Measurements from ENCODE around the gene CCDC78. TPM values are rescaled to one million over a fixed set of nuclear protein-coding genes. Genes with fewer than 3 reads are reported as not detected.

CCDC78 gene
- total and polyA plus RNA-seq, 2 experiments from 2014 or later, result 10.5 to 12.6 TPM

- no peak for DNase-seq (ENCODE audit: low spot score)
- ATAC-seq, result no peak
- Histone ChIP-seq H3K27ac (ENCODE audit: low read depth) (no peak overlapping the region), H3K79me2 (replicated peaks; ENCODE audit: insufficient read depth) (no peaks in the 10 kb centered on the region), H3F3A (replicated peaks; ENCODE audit: low read depth) (peaks cover 7% of the 10 kb centered on the region; the same call in 1 of the 2 replicates), H3K27me3 (ENCODE audit: insufficient read depth) (no peaks in the 10 kb centered on the region), H2AFZ (no peak overlapping the region), H4K20me1 (replicated peaks; ENCODE audit: insufficient read depth) (no peaks in the 10 kb centered on the region), H3K4me2 (no peak overlapping the region), H3K4me1 (ENCODE audit: insufficient read depth) (no peaks in the 10 kb centered on the region; the same call in 1 of the 2 replicates), H3K36me3 (ENCODE audit: insufficient read depth) (no peaks in the 10 kb centered on the region; the same call in 1 of the 2 replicates), H3K9me2 (ENCODE audit: insufficient read depth) (no peaks in the 10 kb centered on the region), H3K4me3 (no peak overlapping the region)
- no peak for TF ChIP-seq CTCF (conservative IDR thresholded peaks at IDR 0.05; ENCODE audit: low read depth in 2 of 2)
- H3K4me1 Mint-ChIP-seq, result peaks cover 13% of the 10 kb centered on the region
- H3K27ac Mint-ChIP-seq, result no peak overlapping the region
- H3K27me3 Mint-ChIP-seq (ENCODE audit: insufficient read depth, low read depth, poor library complexity), result peaks cover 15% of the 10 kb centered on the region
- no peaks in the 10 kb centered on the region for H3K9me3 Mint-ChIP-seq
- H3K36me3 Mint-ChIP-seq (ENCODE audit: low read depth), result peaks cover 33% of the 10 kb centered on the region
- no peak overlapping the region; the same call in 2 of the 3 replicates for H3K4me3 Mint-ChIP-seq
Measured at GRCh38 chr16:734981-735881, 9.0 kb upstream of the CCDC78 start.

GRCh38 chr16:734208-734980 lies 8.2 kb upstream of the CCDC78 start:
- no peak overlapping the region for H3K27ac Mint-ChIP-seq
- H3K9me3 Mint-ChIP-seq, result no peaks in the 10 kb centered on the region
- no peak for TF ChIP-seq POLR2AphosphoS5 (IDR thresholded peaks at IDR 0.05; ENCODE audit: low read depth)
- TF ChIP-seq CREB1 (CRISPR knock-in tag; IDR thresholded peaks at IDR 0.05; ENCODE audit: low read depth), result no peak
- no peak for TF ChIP-seq EZH2 (IDR thresholded peaks at IDR 0.05; ENCODE audit: low read depth, unreplicated experiment)
- TF ChIP-seq ZNF114 (CRISPR knock-in tag; IDR thresholded peaks at IDR 0.05), result no peak
- no peak for TF ChIP-seq CTCF (conservative IDR thresholded peaks at IDR 0.05; ENCODE audit: low read depth in 2 of 2)
- no peak for TF ChIP-seq ETS1 (IDR thresholded peaks at IDR 0.05)
- no peak for TF ChIP-seq ZNF331 (CRISPR knock-in tag; IDR thresholded peaks at IDR 0.05; ENCODE audit: low read depth)

More at GRCh38 chr16:734208-734980, 8.2 kb upstream of the CCDC78 start:
- H3K36me3 ChIP-seq (ENCODE audit: insufficient read depth), result no peaks in the 10 kb centered on the region; the same call in 1 of the 2 replicates
- DNase-seq (ENCODE audit: low spot score) (no peak), ATAC-seq (no peak)
- H3K36me3 Mint-ChIP-seq (ENCODE audit: low read depth), result peaks cover 31% of the 10 kb centered on the region
- peaks cover 8% of the 10 kb centered on the region for H3K4me1 Mint-ChIP-seq
- H3K27ac ChIP-seq (ENCODE audit: low read depth), result no peak overlapping the region
- H3K9me2 ChIP-seq (ENCODE audit: insufficient read depth), result no peaks in the 10 kb centered on the region
- no peaks in the 10 kb centered on the region for H3K27me3 ChIP-seq (ENCODE audit: insufficient read depth)
- H3K4me2 ChIP-seq, result no peak overlapping the region
- H2AFZ ChIP-seq, result no peak overlapping the region
- peaks cover 2% of the 10 kb centered on the region; the same call in 1 of the 2 replicates for H3F3A ChIP-seq (replicated peaks; ENCODE audit: low read depth)
- peaks cover 14% of the 10 kb centered on the region for H3K27me3 Mint-ChIP-seq (ENCODE audit: insufficient read depth, low read depth, poor library complexity)
- no peaks in the 10 kb centered on the region for H4K20me1 ChIP-seq (replicated peaks; ENCODE audit: insufficient read depth)
- no peak overlapping the region for H3K4me3 ChIP-seq
- H3K4me3 Mint-ChIP-seq, result no peak overlapping the region
- no peaks in the 10 kb centered on the region for H3K79me2 ChIP-seq (replicated peaks; ENCODE audit: insufficient read depth)
- H3K4me1 ChIP-seq (ENCODE audit: insufficient read depth), result no peaks in the 10 kb centered on the region

Measured in GM23338 (cell line).